ENCODE data around the gene ATP9B.

The ATP9B gene

DNA sequence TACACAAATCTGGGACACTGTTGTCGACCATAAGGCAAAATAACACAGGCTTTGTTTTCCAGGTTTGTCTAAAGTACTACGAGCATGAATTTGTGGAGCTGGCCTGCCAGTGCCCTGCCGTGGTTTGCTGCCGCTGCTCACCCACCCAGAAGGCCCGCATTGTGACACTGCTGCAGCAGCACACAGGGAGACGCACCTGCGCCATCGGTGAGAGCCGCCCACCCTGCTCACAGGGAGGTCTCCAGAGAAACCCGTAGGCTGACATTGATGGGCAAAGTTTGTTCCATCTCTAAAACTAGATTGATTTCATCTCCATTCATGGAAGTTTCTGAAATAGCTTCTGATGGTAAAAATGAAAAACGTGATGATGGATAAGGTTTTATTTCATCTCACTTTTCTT lies 276.2 kb downstream of the ATP9B start:
- TF ChIP-seq, protein P1, sequence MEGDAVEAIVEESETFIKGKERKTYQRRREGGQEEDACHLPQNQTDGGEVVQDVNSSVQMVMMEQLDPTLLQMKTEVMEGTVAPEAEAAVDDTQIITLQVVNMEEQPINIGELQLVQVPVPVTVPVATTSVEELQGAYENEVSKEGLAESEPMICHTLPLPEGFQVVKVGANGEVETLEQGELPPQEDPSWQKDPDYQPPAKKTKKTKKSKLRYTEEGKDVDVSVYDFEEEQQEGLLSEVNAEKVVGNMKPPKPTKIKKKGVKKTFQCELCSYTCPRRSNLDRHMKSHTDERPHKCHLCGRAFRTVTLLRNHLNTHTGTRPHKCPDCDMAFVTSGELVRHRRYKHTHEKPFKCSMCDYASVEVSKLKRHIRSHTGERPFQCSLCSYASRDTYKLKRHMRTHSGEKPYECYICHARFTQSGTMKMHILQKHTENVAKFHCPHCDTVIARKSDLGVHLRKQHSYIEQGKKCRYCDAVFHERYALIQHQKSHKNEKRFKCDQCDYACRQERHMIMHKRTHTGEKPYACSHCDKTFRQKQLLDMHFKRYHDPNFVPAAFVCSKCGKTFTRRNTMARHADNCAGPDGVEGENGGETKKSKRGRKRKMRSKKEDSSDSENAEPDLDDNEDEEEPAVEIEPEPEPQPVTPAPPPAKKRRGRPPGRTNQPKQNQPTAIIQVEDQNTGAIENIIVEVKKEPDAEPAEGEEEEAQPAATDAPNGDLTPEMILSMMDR (IDR thresholded peaks at IDR 0.05; ENCODE audit: low read depth, low read length): no peak

GRCh38 chr18:79345981-79346380 lies 276.8 kb downstream of the ATP9B start:
- TF ChIP-seq, protein P1 (IDR thresholded peaks at IDR 0.05; ENCODE audit: low read depth, low read length): no peak

More for the DNA sequence above, 276.2 kb downstream of the ATP9B start:
- H3K4me3 ChIP-seq (ENCODE audit: low read depth, low read length): no peak overlapping the region

DNA sequence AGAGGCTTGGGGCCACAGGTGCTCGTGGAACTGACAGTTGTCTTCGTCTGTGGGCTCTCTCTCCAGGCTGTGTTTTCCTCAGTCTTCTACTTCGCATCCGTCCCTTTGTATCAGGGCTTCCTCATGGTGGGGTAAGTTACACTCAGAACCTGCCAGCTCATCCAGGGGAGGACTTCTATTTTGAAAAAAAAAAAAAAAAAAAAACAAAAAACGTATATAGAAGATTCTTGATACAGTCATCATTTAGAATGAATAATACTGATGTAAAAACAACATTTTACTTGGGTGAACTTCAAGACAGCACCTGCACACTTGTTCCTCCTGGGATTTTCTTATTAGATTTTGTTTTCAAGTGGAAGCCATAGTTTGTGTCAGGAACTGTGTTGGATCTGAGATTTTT lies 278.9 kb downstream of the ATP9B start:
- TF ChIP-seq, protein P1 (IDR thresholded peaks at IDR 0.05; ENCODE audit: low read depth, low read length): no peak
- H3K4me3 ChIP-seq (ENCODE audit: low read depth, low read length): no peak overlapping the region

More at GRCh38 chr18:79345981-79346380, 276.8 kb downstream of the ATP9B start:
- H3K4me3 ChIP-seq (ENCODE audit: low read depth, low read length): no peak overlapping the region

DNA sequence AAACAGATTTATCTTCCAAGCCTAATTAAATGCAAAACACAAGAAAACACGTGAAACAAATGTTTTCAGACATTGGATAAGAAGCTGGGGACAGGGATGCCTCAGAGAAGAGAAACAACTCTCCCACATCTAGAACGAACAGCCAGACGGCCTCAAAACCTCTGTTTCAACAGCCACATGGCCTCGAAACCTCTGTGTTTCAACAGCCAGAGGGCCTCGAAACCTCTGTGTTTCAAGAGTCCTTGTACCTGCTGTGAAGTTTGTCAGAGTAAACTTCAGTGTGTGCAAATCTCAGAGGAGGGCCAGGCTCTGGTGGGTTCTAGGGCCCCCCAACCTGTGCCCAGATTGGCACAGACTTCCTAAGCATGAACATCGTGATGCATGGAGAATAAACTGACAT lies 283.2 kb downstream of the ATP9B start:
- TF ChIP-seq, protein P1 (IDR thresholded peaks at IDR 0.05; ENCODE audit: low read depth, low read length): no peak
- no peak overlapping the region for H3K4me3 ChIP-seq (ENCODE audit: low read depth, low read length)

GRCh38 chr18:79353267-79353666 lies 284.1 kb downstream of the ATP9B start:
- TF ChIP-seq, protein P1 (IDR thresholded peaks at IDR 0.05; ENCODE audit: low read depth, low read length): peak; percentile 21; the same call in 1 of the 2 replicates
- no peak overlapping the region for H3K4me3 ChIP-seq (ENCODE audit: low read depth, low read length)

DNA sequence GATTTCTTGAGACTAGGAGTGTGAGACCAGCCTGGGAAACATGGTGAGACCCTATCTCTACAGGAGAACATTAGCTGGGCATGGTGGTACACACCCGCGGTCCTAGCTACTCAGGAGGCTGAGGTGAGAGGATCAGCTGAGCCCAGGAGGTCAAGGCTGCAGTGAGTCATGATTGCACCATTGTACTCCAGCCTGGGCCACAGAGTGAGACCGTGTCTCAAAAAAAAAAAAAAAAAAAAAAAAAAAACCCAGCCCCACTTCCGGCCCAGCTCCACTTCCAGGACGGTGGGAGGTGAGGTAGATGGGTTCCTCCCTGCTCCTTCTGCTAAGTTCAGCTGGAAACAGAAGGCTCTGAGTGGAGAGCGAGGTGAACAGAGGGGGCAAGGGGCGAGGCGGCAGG lies 285.2 kb downstream of the ATP9B start:
- TF ChIP-seq, protein P1 (IDR thresholded peaks at IDR 0.05; ENCODE audit: low read depth, low read length): no peak
- H3K4me3 ChIP-seq (ENCODE audit: low read depth, low read length): no peak overlapping the region

GRCh38 chr18:79355433-79356335 lies 286.5 kb downstream of the ATP9B start:
- no peak overlapping the region for H3K4me3 ChIP-seq (ENCODE audit: low read depth, low read length)
- TF ChIP-seq, protein P1 (IDR thresholded peaks at IDR 0.05; ENCODE audit: low read depth, low read length): no peak

Measured in WI38 (cell line).